NOMO-1 (cell line): ENCODE results near the gene DMBT1.
"Not testable (repeated sequence)": the region's sequence is repeated elsewhere in the genome, so short reads cannot be mapped to it uniquely, and the experiment has no call there.

Experiments used
- DNase-seq, 2 experiments: peaks; one replicate each; lab custom pipeline; 2025; ENCODE audit not compliant: unreplicated experiment in 2 of 2; lab: John Stamatoyannopoulos, UW

DMBT1 gene

DNA sequence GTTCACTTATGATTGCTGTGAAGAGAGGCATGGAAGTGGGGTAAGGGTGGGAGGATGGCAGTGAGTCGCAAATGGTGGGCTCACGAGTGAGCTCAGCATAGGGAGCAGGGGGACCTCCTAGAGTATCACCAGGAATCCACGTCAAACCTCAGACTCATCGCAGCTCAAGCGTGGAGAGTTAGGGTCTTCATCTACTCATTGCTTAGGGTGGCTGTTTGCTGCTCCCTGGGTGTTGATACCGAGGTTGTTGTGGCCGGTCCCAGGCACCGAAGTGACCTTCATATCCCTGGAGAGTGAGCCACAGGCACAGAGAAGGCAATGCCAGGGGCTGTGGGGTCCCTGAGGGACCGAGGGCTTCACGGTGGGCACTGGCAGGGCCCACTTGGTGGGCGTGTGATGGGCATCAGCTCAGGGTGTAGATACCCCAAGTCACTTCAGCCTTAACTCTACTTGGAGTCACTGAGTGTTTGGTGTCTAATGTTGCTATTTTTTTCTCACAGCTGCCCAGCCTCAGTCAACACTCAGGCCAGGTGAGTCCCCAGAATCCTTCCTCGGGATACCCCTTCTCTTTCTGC, 16.8 kb downstream of the DMBT1 start:
- DNase-seq, result no peak

- DNase-seq, result not testable (repeated sequence)
Observed at GRCh38 chr10:122586070-122586469, 25.5 kb downstream of the DMBT1 start.

DNA sequence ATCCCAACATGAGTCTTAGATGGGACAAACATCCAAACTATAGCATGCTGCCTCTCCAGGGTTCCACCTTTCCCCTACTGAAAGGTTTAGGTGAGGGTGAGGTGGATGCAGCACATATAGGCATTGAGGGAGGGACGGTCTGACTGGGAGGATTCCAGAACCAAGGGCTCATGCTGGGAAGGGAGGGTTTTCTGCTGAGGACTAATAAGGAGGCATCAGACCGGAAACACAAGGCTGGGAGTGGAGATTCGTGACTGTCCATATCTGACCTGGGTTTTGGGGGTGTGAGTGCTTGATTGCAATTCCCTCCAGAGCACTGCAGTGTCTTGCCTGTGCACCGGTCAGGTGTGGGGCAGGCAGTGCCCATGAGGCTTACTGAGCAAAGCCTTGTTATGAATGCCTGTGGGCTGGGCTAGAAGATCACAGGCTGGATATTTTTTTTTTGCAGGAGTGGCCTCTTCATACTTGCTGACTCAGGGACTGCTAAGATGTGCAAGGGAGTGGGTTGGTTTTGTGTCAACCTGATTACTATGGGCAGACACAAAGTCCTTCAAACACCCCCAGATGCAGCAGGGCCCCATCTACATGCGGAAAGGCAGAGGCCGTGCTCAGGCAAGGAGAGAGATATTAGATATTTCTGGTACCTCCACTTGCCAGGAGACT, 26.7 kb downstream of the DMBT1 start:
- DNase-seq, result no peak

DNA sequence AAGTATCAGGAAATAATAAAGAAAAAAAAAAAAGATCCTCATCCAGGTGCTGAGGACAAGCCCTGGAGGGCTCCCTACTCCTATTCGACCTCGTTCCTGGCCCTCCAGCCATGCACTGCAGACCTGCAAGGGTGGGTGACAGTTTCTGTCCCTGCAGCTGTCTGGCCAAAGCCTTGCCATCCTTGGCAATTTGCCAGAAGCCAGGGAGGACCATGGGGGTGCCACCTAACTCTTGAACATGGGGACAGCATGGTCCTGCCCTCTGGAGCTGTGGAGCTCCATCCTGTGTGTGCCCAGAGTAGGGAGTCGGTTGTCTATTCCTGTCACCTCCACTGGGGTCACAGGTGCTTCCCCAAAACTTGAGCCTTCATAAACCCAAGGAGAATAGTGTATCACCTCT, 27.8 kb downstream of the DMBT1 start:
- no peak for DNase-seq

DNA sequence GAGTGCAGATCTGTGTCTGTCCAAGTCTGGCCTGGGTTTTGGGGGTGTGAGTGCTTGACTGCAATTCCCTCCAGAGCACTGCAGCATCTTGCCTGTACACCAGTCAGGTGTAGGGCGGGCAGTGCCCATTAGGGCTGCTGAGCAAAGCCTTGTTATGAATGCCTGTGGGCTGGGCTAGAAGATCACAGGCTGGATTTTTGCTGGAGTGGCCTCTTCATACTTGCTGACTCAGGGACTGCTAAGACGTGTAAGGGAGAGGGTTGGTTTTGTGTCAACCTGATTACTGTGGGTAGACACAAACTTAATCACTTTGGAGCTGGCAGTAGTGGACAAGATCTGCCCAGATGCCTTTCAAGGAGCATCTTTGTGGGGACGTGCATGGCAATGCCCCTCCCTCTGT, 29.6 kb downstream of the DMBT1 start:
- no peak for DNase-seq

GRCh38 chr10:122591736-122592135, 31.2 kb downstream of the DMBT1 start:
- DNase-seq, result no peak

DNA sequence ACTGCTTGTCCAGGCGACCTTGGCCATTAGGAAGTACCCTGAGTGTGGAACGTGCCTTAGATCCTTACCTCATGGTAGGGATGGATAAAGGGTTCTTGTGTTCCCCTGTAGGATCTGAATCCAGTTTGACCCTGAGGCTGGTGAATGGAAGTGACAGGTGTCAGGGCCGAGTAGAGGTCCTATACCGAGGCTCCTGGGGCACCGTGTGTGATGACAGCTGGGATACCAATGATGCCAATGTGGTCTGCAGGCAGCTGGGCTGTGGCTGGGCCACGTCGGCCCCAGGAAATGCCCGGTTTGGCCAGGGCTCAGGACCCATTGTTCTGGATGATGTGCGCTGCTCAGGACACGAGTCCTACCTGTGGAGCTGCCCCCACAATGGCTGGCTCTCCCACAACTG, 31.6 kb downstream of the DMBT1 start:
- DNase-seq, result no peak

GRCh38 chr10:122617476-122618270, 57.1 kb downstream of the DMBT1 start:
- DNase-seq, result no peak

DNA sequence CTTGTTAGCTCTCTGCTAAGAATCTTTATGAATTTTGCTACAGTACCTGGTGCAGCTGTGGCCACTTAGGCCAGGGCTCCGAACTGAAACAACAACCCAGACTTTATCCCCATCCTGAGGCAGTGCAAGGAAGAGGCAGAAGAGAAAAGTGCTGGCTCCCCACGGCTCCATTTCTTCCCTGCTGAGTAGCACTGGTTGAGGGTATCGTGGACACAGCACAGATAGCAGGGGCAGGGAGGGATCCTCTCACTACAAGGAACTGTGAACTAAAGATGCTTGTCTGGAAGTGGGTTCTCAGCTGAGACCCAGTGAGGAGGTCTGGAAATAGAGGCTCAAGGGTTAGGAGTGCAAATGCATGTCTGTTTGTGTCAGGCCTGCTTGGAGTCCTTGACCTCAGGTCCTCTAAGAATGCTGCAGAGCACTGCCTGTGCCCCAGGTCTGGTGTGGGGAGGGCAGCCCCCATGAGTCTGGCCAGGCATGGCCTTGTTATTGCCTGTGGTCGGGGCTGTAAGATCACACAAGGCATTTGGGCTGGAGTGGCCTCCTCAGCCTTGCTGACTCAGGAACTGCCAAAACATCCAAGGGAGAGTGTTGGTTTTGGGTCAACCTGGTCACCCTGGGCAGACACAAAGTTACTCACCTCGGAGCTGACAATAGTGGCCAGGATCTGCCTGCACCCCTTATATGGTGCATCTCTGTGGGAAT, 58.1 kb downstream of the DMBT1 start:
- DNase-seq, result no peak

DNA sequence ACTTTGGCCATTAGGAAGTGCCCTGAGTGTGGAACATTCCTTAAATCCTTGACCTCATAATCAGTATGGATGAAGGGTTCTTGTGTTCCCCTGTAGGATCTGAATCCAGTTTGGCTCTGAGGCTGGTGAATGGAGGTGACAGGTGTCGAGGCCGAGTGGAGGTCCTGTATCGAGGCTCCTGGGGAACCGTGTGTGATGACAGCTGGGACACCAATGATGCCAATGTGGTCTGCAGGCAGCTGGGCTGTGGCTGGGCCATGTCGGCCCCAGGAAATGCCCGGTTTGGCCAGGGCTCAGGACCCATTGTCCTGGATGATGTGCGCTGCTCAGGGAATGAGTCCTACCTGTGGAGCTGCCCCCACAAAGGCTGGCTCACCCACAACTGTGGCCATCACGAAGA, 60.4 kb downstream of the DMBT1 start:
- DNase-seq, result not testable (repeated sequence)

GRCh38 chr10:122624546-122624945, 64.0 kb downstream of the DMBT1 start:
- no peak for DNase-seq

DNA sequence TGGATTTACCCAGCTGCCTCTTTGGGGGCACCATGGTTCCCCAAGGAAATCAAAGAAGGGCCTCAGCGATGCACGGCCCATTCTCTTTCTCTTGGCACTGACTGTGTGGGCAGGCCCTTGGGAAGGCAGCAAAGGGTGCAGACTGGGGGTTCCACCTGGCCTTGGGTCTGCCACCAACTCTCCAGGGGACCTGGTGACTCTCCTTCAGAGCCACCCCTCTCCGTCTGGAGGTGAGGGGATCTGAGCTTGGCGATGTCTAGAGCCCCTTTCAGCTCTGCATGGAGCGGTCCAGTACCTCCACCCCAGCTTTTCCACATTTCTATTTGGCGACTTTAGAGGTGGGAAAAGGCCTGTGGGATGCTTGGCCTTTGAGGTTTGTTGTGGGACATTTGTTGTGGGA, 70.0 kb downstream of the DMBT1 start:
- no peak for DNase-seq

DNA sequence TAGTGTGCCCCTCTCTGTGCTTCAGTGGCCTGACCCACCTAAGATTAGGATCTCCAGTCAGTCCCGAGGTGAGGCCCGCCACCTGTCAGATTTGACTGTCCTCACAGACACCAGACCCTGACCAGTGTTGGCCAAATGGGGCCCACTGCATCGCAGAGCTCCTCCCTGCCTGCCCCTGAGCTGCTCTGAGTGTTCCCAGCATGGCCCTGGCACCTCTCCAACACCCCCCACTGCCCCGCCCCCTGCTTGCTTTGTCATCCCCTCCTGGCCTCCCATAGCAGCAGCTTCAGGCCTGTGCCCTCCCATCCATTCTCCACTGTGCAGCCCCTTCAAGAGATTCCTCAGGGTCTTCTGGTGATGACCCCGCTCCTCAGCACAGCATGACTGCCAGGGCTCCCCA, 71.5 kb downstream of the DMBT1 start:
- DNase-seq, result no peak

DNA sequence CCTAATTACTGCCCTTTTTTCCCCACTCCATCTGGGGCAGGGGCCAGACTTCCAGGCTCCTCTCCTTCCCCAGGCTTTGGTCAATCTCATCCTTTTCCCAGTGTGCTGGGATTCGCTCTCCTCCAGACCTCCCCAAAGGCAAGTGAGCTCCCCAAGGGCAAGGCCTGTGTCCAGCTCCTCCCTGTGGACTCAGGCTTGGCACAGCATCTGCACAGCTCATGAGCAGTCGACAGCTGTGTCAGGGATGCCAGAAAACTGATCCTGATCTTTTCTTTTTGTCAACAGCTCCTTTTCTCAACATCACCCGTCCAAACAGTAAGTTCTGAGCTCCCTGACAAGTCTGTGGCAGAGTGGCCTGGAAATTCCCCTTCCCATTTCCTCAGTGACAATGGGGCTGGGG, 72.0 kb downstream of the DMBT1 start:
- no peak for DNase-seq

- no peak for DNase-seq
Observed at GRCh38 chr10:122636953-122637352, 76.4 kb downstream of the DMBT1 start.

GRCh38 chr10:122637376-122637775, 76.8 kb downstream of the DMBT1 start:
- no peak for DNase-seq

- DNase-seq, result no peak
Observed at GRCh38 chr10:122638106-122638505, 77.6 kb downstream of the DMBT1 start.

DNA sequence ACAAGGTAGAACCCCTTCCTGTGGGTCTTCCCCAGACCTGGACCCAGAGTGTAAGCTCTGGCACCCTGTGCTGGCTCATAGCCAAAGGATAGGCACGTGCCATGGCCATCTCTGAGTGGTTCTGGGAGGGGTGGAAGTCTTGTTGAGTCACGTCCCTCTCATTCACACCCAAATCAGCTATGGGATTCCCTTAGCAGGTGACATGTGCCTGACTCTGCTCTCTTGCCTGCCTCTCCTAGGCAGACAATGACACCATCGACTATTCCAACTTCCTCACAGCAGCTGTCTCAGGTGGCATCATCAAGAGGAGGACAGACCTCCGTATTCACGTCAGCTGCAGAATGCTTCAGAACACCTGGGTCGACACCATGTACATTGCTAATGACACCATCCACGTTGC, 79.2 kb downstream of the DMBT1 start:
- DNase-seq, result no peak

- no peak for DNase-seq
Observed at GRCh38 chr10:122640921-122641320, 80.4 kb downstream of the DMBT1 start.

GRCh38 chr10:122642726-122643605, 82.4 kb downstream of the DMBT1 start:
- DNase-seq, result no peak
